Kidney epithelial cell (primary cell): ENCODE results near the gene CDK12. TPM values are rescaled to one million over a fixed set of nuclear protein-coding genes. Genes with fewer than 3 reads are reported as not detected.
"Not testable (repeated sequence)": the region's sequence is repeated elsewhere in the genome, so short reads cannot be mapped to it uniquely, and the experiment has no call there.

Source experiments
- DNase-seq: peaks from one replicate; pipeline ENCODE4 v3.0.0-alpha.2; 2010; ENCODE audit warnings: low read depth
- H3K27me3 ChIP-seq: 2 replicates; pipeline ENCODE4 v1.6.0; 2011; ENCODE audit warnings: low read length; ENCODE audit not compliant: control insufficient read depth, insufficient read depth
- H3K36me3 ChIP-seq: 2 replicates; pipeline ENCODE4 v1.5.1; 2011; ENCODE audit warnings: low read length; ENCODE audit not compliant: control insufficient read depth, insufficient read depth
- H3K4me3 ChIP-seq: 2 replicates; pipeline ENCODE4 v1.5.1; 2011; ENCODE audit warnings: low read depth, mild to moderate bottlenecking, control low read depth, low read length
- total RNA-seq: library from RNA; depleted of rRNA; stranded (reverse); fragments of >200 nt; gene quantifications from 2 replicates; pipeline ENCODE4 v1.2.3, GENCODE V29; 2015
- TF ChIP-seq, protein P1 (sequence below): IDR thresholded peaks from 2 replicates; pipeline ENCODE4 v1.5.1; 2011; ENCODE audit warnings: mild to moderate bottlenecking, moderate library complexity, low read length, control low read depth, inconsistent platforms; ENCODE audit not compliant: insufficient read depth, poor library complexity, severe bottlenecking

The CDK12 gene
- total RNA-seq, 1 donor from 2014 or later: 34.2 TPM

DNA sequence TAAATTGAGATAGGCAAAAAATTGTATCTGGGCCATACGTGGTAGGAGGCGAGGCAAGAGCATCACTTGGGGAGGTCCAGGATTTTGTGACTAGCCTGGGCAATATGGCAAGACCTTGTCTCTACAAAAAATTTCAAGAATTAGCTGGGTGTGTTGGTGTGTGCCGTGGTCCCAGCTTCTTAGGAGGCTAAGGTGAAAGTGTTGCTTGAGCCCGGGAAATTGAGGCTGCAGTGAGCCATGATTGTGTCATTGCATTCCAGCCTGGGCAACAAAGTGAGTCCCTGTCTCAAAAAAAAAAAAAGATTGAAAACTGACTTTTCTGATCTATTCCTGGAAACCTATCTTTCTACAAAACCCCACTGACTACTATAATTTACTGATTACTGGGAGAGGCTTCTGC lies 26.7 kb downstream of the CDK12 start:
- Histone ChIP-seq H3K27me3 (no peaks in the 10 kb centered on the region), H3K4me3 (no peak overlapping the region), H3K36me3 (no peaks in the 10 kb centered on the region)
- no peak for DNase-seq
- TF ChIP-seq, protein P1, sequence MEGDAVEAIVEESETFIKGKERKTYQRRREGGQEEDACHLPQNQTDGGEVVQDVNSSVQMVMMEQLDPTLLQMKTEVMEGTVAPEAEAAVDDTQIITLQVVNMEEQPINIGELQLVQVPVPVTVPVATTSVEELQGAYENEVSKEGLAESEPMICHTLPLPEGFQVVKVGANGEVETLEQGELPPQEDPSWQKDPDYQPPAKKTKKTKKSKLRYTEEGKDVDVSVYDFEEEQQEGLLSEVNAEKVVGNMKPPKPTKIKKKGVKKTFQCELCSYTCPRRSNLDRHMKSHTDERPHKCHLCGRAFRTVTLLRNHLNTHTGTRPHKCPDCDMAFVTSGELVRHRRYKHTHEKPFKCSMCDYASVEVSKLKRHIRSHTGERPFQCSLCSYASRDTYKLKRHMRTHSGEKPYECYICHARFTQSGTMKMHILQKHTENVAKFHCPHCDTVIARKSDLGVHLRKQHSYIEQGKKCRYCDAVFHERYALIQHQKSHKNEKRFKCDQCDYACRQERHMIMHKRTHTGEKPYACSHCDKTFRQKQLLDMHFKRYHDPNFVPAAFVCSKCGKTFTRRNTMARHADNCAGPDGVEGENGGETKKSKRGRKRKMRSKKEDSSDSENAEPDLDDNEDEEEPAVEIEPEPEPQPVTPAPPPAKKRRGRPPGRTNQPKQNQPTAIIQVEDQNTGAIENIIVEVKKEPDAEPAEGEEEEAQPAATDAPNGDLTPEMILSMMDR: no peak

DNA sequence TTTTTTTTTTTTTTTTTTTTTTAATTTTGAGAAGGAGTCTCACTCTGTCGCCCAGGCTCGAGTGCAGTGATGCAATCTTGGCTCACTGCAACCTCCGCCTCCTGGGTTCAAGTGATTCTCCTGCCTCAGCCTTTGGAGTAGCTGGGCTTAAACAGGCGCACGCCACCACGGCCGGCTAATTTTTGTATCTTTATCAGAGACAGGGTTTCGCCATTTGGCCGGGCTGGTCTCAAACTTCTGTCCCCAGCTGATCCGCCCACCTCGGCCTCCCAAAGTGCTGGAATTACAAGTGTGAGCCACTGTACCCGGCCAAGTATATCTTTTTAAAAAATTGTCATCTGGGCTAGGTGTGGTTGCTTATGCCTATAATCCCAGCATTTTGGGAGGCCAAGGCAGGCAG lies 35.6 kb downstream of the CDK12 start:
- not testable (repeated sequence) for H3K27me3 ChIP-seq, H3K36me3 ChIP-seq, DNase-seq, H3K4me3 ChIP-seq

DNA sequence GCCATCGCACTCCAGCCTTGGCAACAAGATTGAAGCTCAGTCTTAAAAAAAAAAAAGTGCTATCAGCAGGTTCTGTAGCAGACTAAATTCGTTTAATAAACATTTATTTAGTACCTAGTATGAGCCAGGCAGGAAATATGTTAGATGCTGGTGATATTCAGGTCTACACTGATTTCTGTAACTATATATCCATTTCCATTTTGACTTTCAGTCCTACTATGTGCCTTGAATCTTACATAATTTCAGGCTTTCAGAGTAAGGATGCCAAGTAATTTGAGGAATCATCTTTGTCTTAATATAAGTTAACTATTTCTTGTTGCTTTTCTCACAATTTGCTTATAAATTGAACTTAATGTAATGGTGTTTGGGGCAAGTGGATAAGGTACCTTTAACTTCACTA lies 46.2 kb downstream of the CDK12 start:
- DNase-seq: no peak
- Histone ChIP-seq H3K4me3 (no peak overlapping the region), H3K36me3 (no peaks in the 10 kb centered on the region), H3K27me3 (no peaks in the 10 kb centered on the region)
- TF ChIP-seq, protein P1: no peak

DNA sequence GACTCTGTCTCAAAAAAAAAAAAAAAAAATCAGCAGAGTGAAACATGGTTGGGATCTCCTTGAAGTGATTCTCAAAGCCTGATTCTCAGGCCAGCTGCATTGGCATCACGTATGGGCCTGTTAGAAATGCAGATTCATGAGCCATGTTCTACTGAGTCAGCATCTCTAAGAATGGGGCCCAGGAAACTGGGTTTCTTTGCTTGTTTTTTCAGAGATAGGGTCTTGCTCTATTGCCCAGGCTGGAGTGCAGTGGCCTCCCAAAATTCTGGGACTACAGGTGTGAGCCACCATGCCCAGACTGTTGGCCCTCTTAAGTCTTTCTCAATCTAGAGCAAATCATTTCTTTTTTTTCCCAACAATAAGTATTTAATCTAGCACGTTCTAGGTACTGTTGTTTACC lies 47.7 kb downstream of the CDK12 start:
- Histone ChIP-seq H3K4me3 (no peak overlapping the region), H3K36me3 (no peaks in the 10 kb centered on the region), H3K27me3 (no peaks in the 10 kb centered on the region)
- no peak for DNase-seq
- TF ChIP-seq, protein P1: no peak

DNA sequence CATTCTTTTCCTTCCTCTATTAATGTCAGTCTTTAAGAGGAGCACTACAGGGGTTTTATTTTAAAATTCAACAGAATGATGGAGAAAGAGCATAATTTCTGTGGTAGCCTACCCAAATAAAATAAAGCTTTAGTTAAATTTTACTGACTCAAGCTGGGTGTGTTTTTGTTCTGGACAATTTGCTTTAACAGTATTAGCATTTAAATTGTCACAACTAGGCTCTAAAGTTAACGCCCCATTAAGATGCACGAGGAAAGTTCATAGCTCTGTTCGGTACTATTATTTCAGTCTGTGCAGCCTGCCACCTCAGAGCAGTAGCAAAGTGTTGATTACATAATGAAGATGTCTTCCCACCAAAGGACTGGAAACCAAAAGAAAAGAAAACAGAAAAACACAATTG lies 52.0 kb downstream of the CDK12 start:
- no peak for DNase-seq
- TF ChIP-seq, protein P1: no peak
- Histone ChIP-seq H3K4me3 (no peak overlapping the region), H3K27me3 (no peaks in the 10 kb centered on the region), H3K36me3 (no peaks in the 10 kb centered on the region)

DNA sequence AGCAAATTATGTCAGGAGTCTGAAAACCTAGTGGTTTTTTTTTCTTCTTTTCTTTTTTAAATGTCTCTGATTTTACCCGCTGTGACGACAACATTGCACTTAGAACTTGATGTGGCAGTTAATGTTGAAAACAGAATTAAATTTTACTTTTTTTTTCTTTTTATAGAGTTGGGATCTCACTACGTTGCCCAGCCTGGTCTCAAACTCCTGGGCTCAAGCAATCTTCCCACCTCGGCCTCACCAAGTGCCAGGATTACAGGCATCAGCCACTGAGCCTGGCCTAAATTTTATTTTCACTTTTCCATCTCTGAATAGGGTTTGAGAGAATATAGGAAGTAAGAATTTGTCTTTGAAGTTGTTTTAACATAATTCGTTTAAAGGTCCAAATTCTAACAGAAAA lies 52.6 kb downstream of the CDK12 start:
- Histone ChIP-seq H3K4me3 (no peak overlapping the region), H3K27me3 (no peaks in the 10 kb centered on the region), H3K36me3 (no peaks in the 10 kb centered on the region)
- no peak for DNase-seq
- TF ChIP-seq, protein P1: no peak
